Tongue (tissue), 3 donors: ENCODE data around the gene PLBD1. TPM values are rescaled to one million over a fixed set of nuclear protein-coding genes. Genes with fewer than 3 reads are reported as not detected.

ENCODE experiments used
- DNase-seq: peaks from one replicate; pipeline ENCODE4 v3.0.0-alpha.2; 2015
- small RNA-seq: library from RNA; depleted of rRNA; stranded (forward); fragments of <200 nt; gene quantifications from one replicate; pipeline ENCODE3, GENCODE V24; 2014; ENCODE audit warnings: low replicate concordance
- total RNA-seq: library from RNA; depleted of rRNA; stranded (reverse); fragments of >200 nt; gene quantifications from one replicate; pipeline ENCODE4 v1.2.3, GENCODE V29; 2014

PLBD1 gene
- total RNA-seq, 1 donor from 2014 or later = 16.9 TPM

- no peak for DNase-seq
These were observed 61.8 kb downstream of the PLBD1 start for GRCh38 chr12:14505626-14506596.

GRCh38 chr12:14495326-14495725 is 72.4 kb downstream of the PLBD1 start:
- DNase-seq = no peak

DNA sequence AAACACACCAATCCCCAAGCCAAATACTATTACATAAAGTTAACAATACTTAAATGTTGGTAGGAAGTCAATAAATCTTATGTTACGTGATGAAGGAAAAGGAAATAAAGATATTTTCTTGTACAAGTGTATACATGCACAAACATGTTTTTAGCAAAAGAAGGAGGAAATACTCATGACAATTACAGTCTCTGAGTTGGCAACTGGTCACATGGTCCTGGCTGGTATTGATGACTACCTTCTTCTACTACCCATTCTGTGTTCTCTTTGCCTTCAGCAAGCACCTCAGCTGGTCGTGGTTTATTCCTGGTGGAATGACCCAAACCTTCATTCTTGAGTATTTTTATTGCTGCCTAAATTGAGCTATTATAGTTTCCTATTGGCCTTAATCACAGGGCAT is 84.8 kb downstream of the PLBD1 start:
- no peak for DNase-seq

GRCh38 chr12:14482361-14482760 is 85.3 kb downstream of the PLBD1 start:
- DNase-seq = no peak

- no peak for DNase-seq
These were observed 86.5 kb downstream of the PLBD1 start for GRCh38 chr12:14481201-14481600.

- no peak for DNase-seq
These were observed 88.7 kb downstream of the PLBD1 start for GRCh38 chr12:14479004-14479403.

DNA sequence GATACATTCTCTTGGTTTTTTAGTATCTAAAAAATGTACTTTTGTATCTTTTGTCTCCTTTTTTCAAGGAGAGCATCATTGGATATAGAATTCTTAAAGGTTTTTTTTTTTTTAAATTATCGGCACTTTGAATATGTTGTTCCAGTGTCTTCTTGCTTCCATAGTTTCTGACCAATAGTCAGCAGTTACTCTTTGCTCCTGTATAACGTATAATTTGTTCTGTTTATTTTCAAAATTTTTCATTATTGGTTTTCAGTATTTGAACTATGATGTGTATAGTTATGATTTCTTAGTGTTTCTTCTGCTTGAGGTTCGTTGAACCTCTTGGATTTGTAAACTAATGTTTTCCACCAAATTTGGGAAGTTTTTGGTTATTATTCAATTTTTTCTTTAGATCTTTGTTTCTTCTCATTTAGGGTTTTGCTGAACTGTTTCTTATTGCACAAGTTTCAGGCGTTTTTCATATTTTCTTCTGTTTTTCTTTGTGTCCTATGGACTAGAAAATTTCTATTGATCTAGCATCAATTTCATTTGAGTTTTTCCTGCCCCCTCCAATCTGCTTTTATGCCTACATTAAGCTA is 93.9 kb downstream of the PLBD1 start:
- DNase-seq = peak; percentile 12

GRCh38 chr12:14471497-14471896 is 96.2 kb downstream of the PLBD1 start:
- no peak for DNase-seq

GRCh38 chr12:14460212-14460841 is 107.4 kb downstream of the PLBD1 start:
- DNase-seq = no peak

DNA sequence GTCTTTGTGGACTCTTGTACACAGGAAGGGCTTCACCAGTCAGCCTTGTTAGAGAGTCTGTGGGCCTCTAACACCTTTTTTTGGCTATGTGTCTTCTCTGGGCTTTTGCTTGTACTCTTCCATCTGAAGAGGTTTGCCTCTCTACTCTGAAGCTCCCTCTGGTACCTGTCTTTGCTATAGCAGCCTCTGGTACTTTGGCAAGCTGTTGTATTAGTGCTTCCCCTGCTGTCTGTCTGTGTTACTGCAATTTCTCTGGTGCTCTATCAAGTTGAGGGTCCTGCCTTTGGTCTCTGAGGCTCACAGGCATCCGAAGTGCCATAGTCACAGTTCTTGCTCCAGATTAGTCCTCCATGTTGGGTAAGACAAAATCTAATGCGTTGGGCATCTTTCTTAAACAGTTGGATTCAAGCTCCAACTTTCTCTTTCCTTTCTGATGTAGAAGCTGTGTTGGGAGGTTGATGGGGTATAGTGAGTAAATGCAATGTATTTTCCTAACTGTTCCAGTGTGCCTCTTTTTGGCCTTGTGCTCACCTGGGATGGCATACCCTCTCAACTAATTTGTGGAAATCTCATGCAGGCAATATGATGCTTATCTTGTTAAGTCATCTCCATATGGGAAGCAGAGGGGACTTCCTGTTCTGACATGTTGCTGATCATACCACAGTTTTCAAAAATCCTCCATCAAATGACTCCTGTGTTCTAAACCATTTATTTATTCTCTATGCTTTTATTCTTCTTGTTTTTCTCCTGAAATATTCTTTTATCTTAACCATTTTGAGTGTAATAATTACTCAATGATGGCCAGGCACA is 113.4 kb downstream of the PLBD1 start:
- peak; percentile 20 for DNase-seq

Small RNA genes lying within 50 kb of the gene (small RNA-seq; reads per million reads assigned to genes)
- gene RN7SKP134 = not detected

Other genes with a start within 250 kb of the PLBD1 start
- gene ATF7IP, start 202.2 kb downstream of the PLBD1 start, total RNA-seq = 70.9 TPM
- 0.21 TPM for gene GUCY2C, start 128.7 kb upstream of the PLBD1 start, total RNA-seq
- gene WBP11, start 235.6 kb upstream of the PLBD1 start, total RNA-seq = 25.3 TPM
- 1.3 TPM for gene C12orf60, start 235.8 kb upstream of the PLBD1 start, total RNA-seq
- 0.51 TPM for gene SMCO3, start 246.3 kb upstream of the PLBD1 start, total RNA-seq